ENCODE results near the gene RBM47.

DNA sequence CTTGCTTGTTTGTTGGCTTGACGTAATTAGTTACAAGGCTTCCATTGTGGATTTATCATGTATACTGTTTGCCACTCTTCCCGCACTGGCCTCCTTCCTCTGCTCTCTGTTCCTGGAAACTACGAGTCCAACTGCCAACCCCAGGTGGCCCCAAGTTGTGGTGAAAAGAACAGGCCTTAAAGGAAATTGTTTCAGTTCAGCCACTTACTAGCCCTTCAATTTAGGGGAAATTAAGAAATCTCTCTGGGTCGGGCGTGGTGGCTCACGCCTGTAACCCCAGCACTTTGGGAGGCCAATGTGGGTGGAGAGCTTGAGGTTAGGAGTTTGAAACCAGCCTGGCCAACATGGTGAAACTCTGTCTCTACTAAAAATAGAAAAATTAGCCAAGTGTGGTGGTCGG lies 28.0 kb downstream of the RBM47 start:
- no peak for TF ChIP-seq CTCF (conservative IDR thresholded peaks at IDR 0.05)
- TF ChIP-seq EZH2 (IDR thresholded peaks at IDR 0.05; ENCODE audit: low read depth): no peak
